SK-N-SH (cell line): ENCODE data around the gene CPLX1. TPM values are rescaled to one million over a fixed set of nuclear protein-coding genes. Genes with fewer than 3 reads are reported as not detected.

ENCODE experiments used
- CTCF ChIA-PET: fragments of 300-600, 350-600 bp; formaldehyde crosslinking; extraction: SDS; loops from one replicate; lab custom pipeline; 2021; lab: Yijun Ruan, JAX
- POLR2A ChIA-PET: fragments of 350-600 bp; sonication (Branson Sonifier 250); formaldehyde crosslinking; extraction: SDS; loops from one replicate; lab custom pipeline; 2020; ENCODE audit warnings: antibody characterized with exemption, inconsistent platforms; lab: Yijun Ruan, JAX
- DNase-seq: peaks from one replicate; pipeline ENCODE4 v3.0.0; 2012
- H2AFZ ChIP-seq: fragments of 200-600 bp; sonication (generic); 2 replicates; pipeline ENCODE4 v1.8.1; 2016; ENCODE audit warnings: antibody characterized with exemption, mild to moderate bottlenecking, low read depth
- H3F3A ChIP-seq: fragments of 200-600 bp; sonication (generic); replicated peaks from 2 replicates; pipeline ENCODE3; 2016; ENCODE audit warnings: antibody characterized with exemption, mild to moderate bottlenecking; ENCODE audit not compliant: insufficient read depth
- H3K27ac ChIP-seq, 2 experiments: fragments of 200-500 bp in 1 of 2; fragments of 200-600 bp in 1 of 2; sonication (Bioruptor generic) in 1 of 2; sonication (generic), shearing (Covaris generic) in 1 of 2; 2 replicates each; pipeline versions ENCODE4 v1.5.1 to v1.6.1; 2014 to 2016; ENCODE audit warnings: low read depth in 2 of 2, inconsistent platforms in 1 of 2, low read length in 1 of 2, mild to moderate bottlenecking in 1 of 2, mixed read lengths in 1 of 2
- H3K27me3 ChIP-seq: fragments of 200-600 bp; sonication (generic), shearing (Covaris generic); 2 replicates; pipeline ENCODE4 v1.6.1; 2016; ENCODE audit warnings: mixed run types; ENCODE audit not compliant: insufficient read depth
- H3K36me3 ChIP-seq, 2 experiments: fragments of 200-500 bp in 1 of 2; fragments of 200-600 bp in 1 of 2; sonication (Bioruptor generic) in 1 of 2; sonication (generic) in 1 of 2; replicated peaks in 1 of 2; 2 replicates each; pipeline versions ENCODE3 to v1.5.1; 2014 to 2016; ENCODE audit warnings: low read length in 1 of 2, mild to moderate bottlenecking in 1 of 2; ENCODE audit not compliant: insufficient read depth in 2 of 2, control insufficient read depth in 1 of 2
- H3K4me1 ChIP-seq, 2 experiments: fragments of 200-500 bp in 1 of 2; fragments of 200-600 bp in 1 of 2; sonication (Bioruptor generic) in 1 of 2; sonication (generic), shearing (Covaris generic) in 1 of 2; 2 replicates each; pipeline versions ENCODE4 v1.5.1 to v1.6.1; 2014 to 2016; ENCODE audit warnings: low read depth in 1 of 2, low read length in 1 of 2, mixed run types in 1 of 2; ENCODE audit not compliant: insufficient read depth in 2 of 2, control insufficient read depth in 1 of 2
- H3K4me2 ChIP-seq: fragments of 200-600 bp; sonication (generic), shearing (Covaris generic); 2 replicates; pipeline ENCODE4 v1.6.1; 2017; ENCODE audit warnings: mixed run types
- H3K4me3 ChIP-seq, 2 experiments: fragments of 200-500 bp in 1 of 2; fragments of 200-600 bp in 1 of 2; sonication (Bioruptor generic) in 1 of 2; sonication (generic), shearing (Covaris generic) in 1 of 2; 2 replicates each; pipeline versions ENCODE4 v1.5.1 to v1.8.1; 2014 to 2016; ENCODE audit warnings: low read depth in 2 of 2, inconsistent platforms in 1 of 2, low read length in 1 of 2, mild to moderate bottlenecking in 1 of 2, mixed read lengths in 1 of 2, moderate library complexity in 1 of 2
- H3K79me2 ChIP-seq: fragments of 200-600 bp; sonication (generic); 2 replicates; pipeline ENCODE4 v1.8.1; 2017; ENCODE audit warnings: mild to moderate bottlenecking; ENCODE audit not compliant: insufficient read depth
- H3K9ac ChIP-seq: fragments of 200-600 bp; sonication (generic); 2 replicates; pipeline ENCODE4 v1.6.1; 2017; ENCODE audit warnings: mixed run types
- H3K9me2 ChIP-seq: fragments of 200-600 bp; sonication (generic); 2 replicates; pipeline ENCODE4 v1.6.1; 2017; ENCODE audit warnings: mixed run types
- H3K9me3 ChIP-seq: fragments of 200-600 bp; sonication (generic); 2 replicates; pipeline ENCODE4 v1.6.1; 2017; ENCODE audit warnings: mixed run types, mild to moderate bottlenecking, moderate library complexity
- H4K20me1 ChIP-seq: fragments of 200-600 bp; sonication (generic); 2 replicates; pipeline ENCODE4 v1.6.1; 2017; ENCODE audit warnings: mild to moderate bottlenecking, mixed run types; ENCODE audit not compliant: insufficient read depth
- EP300 ChIP-seq, 2 experiments: IDR thresholded peaks; 2 replicates each; pipeline versions ENCODE4 v1.4.0 to v1.6.1; 2012; ENCODE audit warnings: borderline replicate concordance in 1 of 2, low read depth in 1 of 2, low read length in 1 of 2
- FOSL2 ChIP-seq: IDR thresholded peaks from 2 replicates; pipeline ENCODE4 v1.4.0; 2012; ENCODE audit warnings: low read depth, mild to moderate bottlenecking, moderate library complexity, borderline replicate concordance
- GABPA ChIP-seq: IDR thresholded peaks from 2 replicates; pipeline ENCODE4 v1.4.0; 2012; ENCODE audit warnings: low read depth, mild to moderate bottlenecking
- GATA2 ChIP-seq: sonication (generic); formaldehyde crosslinking; IDR thresholded peaks from 2 replicates; pipeline ENCODE4 v1.5.0; 2020; ENCODE audit warnings: mild to moderate bottlenecking, missing genetic modification reagents
- JUND ChIP-seq: IDR thresholded peaks from 2 replicates; pipeline ENCODE4 v1.4.0; 2012
- NRF1 ChIP-seq: IDR thresholded peaks from 2 replicates; pipeline ENCODE4 v1.6.1; 2012; ENCODE audit warnings: low read depth, mild to moderate bottlenecking, low read length
- POLR2AphosphoS5 ChIP-seq: IDR thresholded peaks from 2 replicates; pipeline ENCODE4 v1.6.1; 2012; ENCODE audit warnings: low read depth, low read length
- RCOR1 ChIP-seq: fragments of 150-350 bp; IDR thresholded peaks from 2 replicates; pipeline ENCODE4 v1.6.1; 2017; ENCODE audit warnings: antibody characterized with exemption, low read length
- RFX5 ChIP-seq: IDR thresholded peaks from 2 replicates; pipeline ENCODE4 v1.6.1; 2012; ENCODE audit warnings: mild to moderate bottlenecking, improper control_type of control experiment, low read length
- RXRA ChIP-seq: IDR thresholded peaks from 2 replicates; pipeline ENCODE4 v1.4.0; 2012; ENCODE audit warnings: low read depth, mild to moderate bottlenecking, borderline replicate concordance
- TAF1 ChIP-seq: IDR thresholded peaks from 2 replicates; pipeline ENCODE4 v1.6.1; 2012; ENCODE audit warnings: low read depth, mild to moderate bottlenecking, low read length, moderate library complexity, borderline replicate concordance
- TCF12 ChIP-seq: IDR thresholded peaks from 2 replicates; pipeline ENCODE4 v1.4.0; 2012
- TEAD4 ChIP-seq: IDR thresholded peaks from 2 replicates; pipeline ENCODE4 v1.4.0; 2012; ENCODE audit warnings: mild to moderate bottlenecking, borderline replicate concordance; ENCODE audit not compliant: insufficient read depth
- USF2 ChIP-seq: fragments of 150-350 bp; IDR thresholded peaks from 2 replicates; pipeline ENCODE4 v1.6.1; 2017; ENCODE audit warnings: antibody characterized with exemption, low read length, low read depth, borderline replicate concordance
- YY1 ChIP-seq: IDR thresholded peaks from 2 replicates; pipeline ENCODE4 v1.4.0; 2012; ENCODE audit warnings: low read depth, mild to moderate bottlenecking
- ZBTB33 ChIP-seq: IDR thresholded peaks from 2 replicates; pipeline ENCODE4 v1.4.0; 2012; ENCODE audit warnings: low read depth, borderline replicate concordance
- WGBS: methylation state at CpG from one replicate; pipeline ENCODE4 v1.1.6; 2017; ENCODE audit warnings: low lambda C conversion rate; 5-methylcytosine and 5-hydroxymethylcytosine counted together
- polyA plus RNA-seq, 3 experiments: library from polyadenylated mRNA; depleted of rRNA; stranded (reverse); fragments of >200 nt; gene quantifications; 2 replicates each; pipeline ENCODE4 v1.2.3, GENCODE V29; 2012
- TF ChIP-seq, protein P1 (sequence below): fragments of 150-350 bp; IDR thresholded peaks from 2 replicates; pipeline ENCODE4 v1.6.1; 2016; ENCODE audit warnings: mild to moderate bottlenecking, low read depth, low read length

The CPLX1 gene
- polyA plus RNA-seq, 1 of the 3 experiments (the other 2 are of a cell fraction), result 0.56 TPM

- TF ChIP-seq RCOR1 (no peak), FOSL2 (no peak), TCF12 (no peak), USF2 (no peak), POLR2AphosphoS5 (no peak), GABPA (no peak), EP300 (IDR thresholded peaks at IDR 0.05; ENCODE audit: borderline replicate concordance in 1 of 2, low read depth in 1 of 2, low read length in 1 of 2) (no peak), NRF1 (no peak), YY1 (no peak), ZBTB33 (no peak), JUND (no peak), TEAD4 (no peak), RFX5 (no peak), RXRA (no peak), GATA2 (CRISPR knock-in tag) (no peak), TAF1 (no peak)
- TF ChIP-seq, protein P1, sequence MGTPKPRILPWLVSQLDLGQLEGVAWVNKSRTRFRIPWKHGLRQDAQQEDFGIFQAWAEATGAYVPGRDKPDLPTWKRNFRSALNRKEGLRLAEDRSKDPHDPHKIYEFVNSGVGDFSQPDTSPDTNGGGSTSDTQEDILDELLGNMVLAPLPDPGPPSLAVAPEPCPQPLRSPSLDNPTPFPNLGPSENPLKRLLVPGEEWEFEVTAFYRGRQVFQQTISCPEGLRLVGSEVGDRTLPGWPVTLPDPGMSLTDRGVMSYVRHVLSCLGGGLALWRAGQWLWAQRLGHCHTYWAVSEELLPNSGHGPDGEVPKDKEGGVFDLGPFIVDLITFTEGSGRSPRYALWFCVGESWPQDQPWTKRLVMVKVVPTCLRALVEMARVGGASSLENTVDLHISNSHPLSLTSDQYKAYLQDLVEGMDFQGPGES, result no peak
- TF ChIP-seq, all 33 proteins: peak for 0
- H3K27ac ChIP-seq, result no peak overlapping the region
- DNase-seq, result no peak
- no peaks in the 10 kb centered on the region for H3K27me3 ChIP-seq
- H3K9me3 ChIP-seq, result peaks cover 9% of the 10 kb centered on the region
- POLR2A ChIA-PET, result no interaction called here
- H3K9ac ChIP-seq, result no peak overlapping the region
- no peak overlapping the region for H3K4me2 ChIP-seq
- no peaks in the 10 kb centered on the region for H3K79me2 ChIP-seq
- H3K4me3 ChIP-seq, result no peak overlapping the region
- peaks cover 8% of the 10 kb centered on the region for H3F3A ChIP-seq
- CTCF ChIA-PET, result interaction anchor here (0.7 kb wide), 1 partner anchor 13 kb away, joined by 3 read pairs; no protein-coding TSS in a partner anchor
- no peaks in the 10 kb centered on the region for H3K9me2 ChIP-seq
- WGBS, result 69% methylated on average over 1 of the region's 1 CpG
- H2AFZ ChIP-seq, result no peak overlapping the region
- no peaks in the 10 kb centered on the region for H4K20me1 ChIP-seq
- H3K36me3 ChIP-seq, result peaks cover 0 to 7% of the 10 kb centered on the region in 2 experiments
- H3K4me1 ChIP-seq, result peaks cover 0 to 8% of the 10 kb centered on the region in 2 experiments; a peak in 1 of 4 replicates
These were observed 11.8 kb upstream of the CPLX1 start for GRCh38 chr4:837772-838171.
